ENCODE results near the gene CRISP1.

CRISP1 gene

GRCh38 chr6:49839957-49840356 lies 26.4 kb downstream of the CRISP1 start:
- H4K20me1 ChIP-seq (ENCODE audit: insufficient read depth, low read length, poor library complexity, severe bottlenecking): no peaks in the 10 kb centered on the region
- H3K9me3 ChIP-seq (ENCODE audit: insufficient read depth, low read depth, low read length): no peaks in the 10 kb centered on the region
- no peak overlapping the region for H3K4me3 ChIP-seq (ENCODE audit: low read length, poor library complexity, severe bottlenecking)
- H3K79me2 ChIP-seq (ENCODE audit: insufficient read depth, low read length): no peaks in the 10 kb centered on the region
- H3K27me3 ChIP-seq (ENCODE audit: insufficient read depth, low read length, poor library complexity, severe bottlenecking): no peaks in the 10 kb centered on the region
- H3K9ac ChIP-seq (ENCODE audit: low read depth, low read length, poor library complexity, severe bottlenecking): no peak overlapping the region
- no peaks in the 10 kb centered on the region for H3K4me1 ChIP-seq (ENCODE audit: insufficient read depth, low read length, poor library complexity, severe bottlenecking)
- no peaks in the 10 kb centered on the region for H3F3A ChIP-seq (ENCODE audit: low read depth)
- no peak overlapping the region for H2AFZ ChIP-seq (ENCODE audit: low read length)
- TF ChIP-seq EZH2phosphoT487 (IDR thresholded peaks at IDR 0.05; ENCODE audit: borderline replicate concordance): no peak
- no peak for TF ChIP-seq CTCF (conservative IDR thresholded peaks at IDR 0.05; ENCODE audit: low read length)
- no peaks in the 10 kb centered on the region for H3K36me3 ChIP-seq (ENCODE audit: insufficient read depth, low read length)
- no peaks in the 10 kb centered on the region for H3K9me2 ChIP-seq (replicated peaks; ENCODE audit: low read depth, low read length)
- H3K4me2 ChIP-seq (ENCODE audit: low read depth, low read length, poor library complexity, severe bottlenecking): no peak overlapping the region

DNA sequence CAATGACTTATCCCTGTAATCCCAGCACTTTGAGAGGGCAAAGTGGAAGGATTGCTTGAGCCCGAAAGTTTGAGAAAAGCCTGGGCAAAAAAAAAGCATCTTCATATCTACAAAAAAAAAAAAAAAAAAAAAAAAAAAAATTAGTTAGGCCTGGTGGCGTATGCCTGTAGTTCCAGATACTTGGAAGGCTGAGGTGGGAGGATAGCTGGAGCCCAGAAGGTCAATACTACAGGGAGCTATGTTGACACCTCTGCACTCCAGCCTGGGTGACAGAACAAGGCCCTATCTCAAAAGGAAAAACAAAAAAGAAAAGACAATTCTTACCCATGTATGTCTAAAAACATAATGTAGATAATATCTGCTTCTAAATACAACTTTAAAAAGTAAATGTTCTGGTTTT lies 27.2 kb downstream of the CRISP1 start:
- no peaks in the 10 kb centered on the region for H3K4me1 ChIP-seq (ENCODE audit: insufficient read depth, low read length, poor library complexity, severe bottlenecking)
- no peak for TF ChIP-seq EZH2phosphoT487 (IDR thresholded peaks at IDR 0.05; ENCODE audit: borderline replicate concordance)
- TF ChIP-seq CTCF (conservative IDR thresholded peaks at IDR 0.05; ENCODE audit: low read length): no peak
- no peaks in the 10 kb centered on the region for H3K9me2 ChIP-seq (replicated peaks; ENCODE audit: low read depth, low read length)
- no peak overlapping the region for H3K4me2 ChIP-seq (ENCODE audit: low read depth, low read length, poor library complexity, severe bottlenecking)
- no peak overlapping the region for H3K9ac ChIP-seq (ENCODE audit: low read depth, low read length, poor library complexity, severe bottlenecking)
- no peaks in the 10 kb centered on the region for H3K9me3 ChIP-seq (ENCODE audit: insufficient read depth, low read depth, low read length)
- no peak overlapping the region for H3K4me3 ChIP-seq (ENCODE audit: low read length, poor library complexity, severe bottlenecking)
- no peaks in the 10 kb centered on the region for H4K20me1 ChIP-seq (ENCODE audit: insufficient read depth, low read length, poor library complexity, severe bottlenecking)
- no peaks in the 10 kb centered on the region for H3K79me2 ChIP-seq (ENCODE audit: insufficient read depth, low read length)
- no peaks in the 10 kb centered on the region for H3F3A ChIP-seq (ENCODE audit: low read depth)
- no peaks in the 10 kb centered on the region for H3K27me3 ChIP-seq (ENCODE audit: insufficient read depth, low read length, poor library complexity, severe bottlenecking)
- H3K36me3 ChIP-seq (ENCODE audit: insufficient read depth, low read length): no peaks in the 10 kb centered on the region
- no peak overlapping the region for H2AFZ ChIP-seq (ENCODE audit: low read length)

DNA sequence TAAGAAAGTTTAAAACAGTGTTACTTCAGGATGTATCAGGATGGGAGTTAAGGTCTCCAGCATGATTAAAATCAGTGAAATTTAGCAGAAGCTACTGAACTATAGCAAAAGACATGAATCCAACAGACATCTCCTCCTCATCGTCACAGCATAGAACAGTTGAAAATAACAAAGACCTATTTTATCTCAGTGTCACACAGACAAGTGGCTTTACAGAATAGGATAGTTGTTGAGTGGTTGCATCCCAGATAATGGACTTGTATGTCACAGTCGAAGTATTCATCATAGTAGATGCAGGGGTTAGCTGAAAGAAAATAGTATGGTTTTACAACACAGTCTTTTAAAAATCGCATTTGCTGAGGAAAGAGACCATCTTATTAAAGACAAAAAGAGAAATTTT lies 31.2 kb downstream of the CRISP1 start:
- Histone ChIP-seq H3K36me3 (ENCODE audit: insufficient read depth, low read length) (no peaks in the 10 kb centered on the region), H3K9me3 (ENCODE audit: insufficient read depth, low read depth, low read length) (no peaks in the 10 kb centered on the region), H3K4me3 (ENCODE audit: low read length, poor library complexity, severe bottlenecking) (no peak overlapping the region), H3K9me2 (replicated peaks; ENCODE audit: low read depth, low read length) (no peaks in the 10 kb centered on the region), H3K27me3 (ENCODE audit: insufficient read depth, low read length, poor library complexity, severe bottlenecking) (no peaks in the 10 kb centered on the region), H2AFZ (ENCODE audit: low read length) (no peak overlapping the region), H3K79me2 (ENCODE audit: insufficient read depth, low read length) (no peaks in the 10 kb centered on the region), H3F3A (ENCODE audit: low read depth) (no peaks in the 10 kb centered on the region), H4K20me1 (ENCODE audit: insufficient read depth, low read length, poor library complexity, severe bottlenecking) (no peaks in the 10 kb centered on the region), H3K4me1 (ENCODE audit: insufficient read depth, low read length, poor library complexity, severe bottlenecking) (no peaks in the 10 kb centered on the region), H3K9ac (ENCODE audit: low read depth, low read length, poor library complexity, severe bottlenecking) (no peak overlapping the region), H3K4me2 (ENCODE audit: low read depth, low read length, poor library complexity, severe bottlenecking) (no peak overlapping the region)
- TF ChIP-seq EZH2phosphoT487 (IDR thresholded peaks at IDR 0.05; ENCODE audit: borderline replicate concordance): no peak
- TF ChIP-seq CTCF (conservative IDR thresholded peaks at IDR 0.05; ENCODE audit: low read length): no peak
